ENCODE data around the gene SPOP. TPM values are rescaled to one million over a fixed set of nuclear protein-coding genes. Genes with fewer than 3 reads are reported as not detected.
"Not testable (repeated sequence)": the region's sequence is repeated elsewhere in the genome, so short reads cannot be mapped to it uniquely, and the experiment has no call there.

SPOP gene
- polyA plus RNA-seq, 6 donors from 2014 or later: 78.4 to 131 (median 95.3) TPM

DNA sequence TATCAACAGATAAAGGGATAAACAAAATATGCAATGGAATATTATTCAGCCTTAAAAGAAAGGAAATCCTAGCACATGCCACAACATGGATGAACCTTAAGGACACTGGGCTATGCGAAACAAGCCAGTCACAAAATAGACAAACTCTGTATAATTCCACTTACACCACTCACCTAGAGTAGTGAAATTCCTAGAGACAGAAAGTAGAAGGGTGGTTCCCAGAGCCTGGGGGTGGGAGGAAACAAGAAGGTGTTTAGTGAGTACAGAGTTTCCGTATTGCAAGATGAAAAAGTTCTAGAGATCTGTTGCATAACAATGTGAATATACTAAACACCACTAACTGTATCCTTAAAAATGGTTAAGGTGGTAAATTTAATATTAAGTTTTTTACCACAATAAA, 10.0 kb downstream of the SPOP start:
- ATAC-seq (ENCODE audit: low read depth in 2 of 2) (no peak), DNase-seq (no peak)
- Mint-ChIP-seq H3K27ac (no peak overlapping the region), H3K4me3 (no peak overlapping the region), H3K27me3 (no peaks in the 10 kb centered on the region), H3K36me3 (peaks cover 0 to 6% of the 10 kb centered on the region in 2 donors), H3K9me3 (no peaks in the 10 kb centered on the region), H3K4me1 (peaks cover 19 to 44% (median 28%) of the 10 kb centered on the region in 3 donors)

DNA sequence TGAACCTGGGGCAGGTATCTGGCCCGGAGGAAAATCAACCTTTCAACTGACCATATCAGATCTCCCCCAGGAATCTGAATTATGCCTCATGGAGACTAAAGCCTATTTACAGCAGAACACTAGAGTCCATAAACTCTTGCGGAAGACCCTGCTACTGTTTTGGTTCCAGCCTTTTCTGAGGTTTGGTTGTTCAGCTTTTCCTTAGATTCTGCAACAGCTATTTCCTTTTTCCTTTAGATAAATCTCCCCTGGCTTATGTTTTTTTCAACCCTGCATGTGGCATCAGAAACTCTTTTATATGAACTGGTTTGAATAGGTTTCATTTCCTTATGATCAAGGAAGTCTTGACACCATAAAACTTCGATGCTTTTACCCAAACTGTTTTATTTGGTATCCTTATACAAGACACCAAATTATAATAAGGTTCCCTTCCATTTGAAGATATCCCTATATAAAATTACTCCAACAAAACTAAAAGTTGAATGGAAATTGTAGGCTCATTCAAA, 13.1 kb downstream of the SPOP start:
- no peaks in the 10 kb centered on the region for H3K9me3 Mint-ChIP-seq
- ATAC-seq (ENCODE audit: low read depth in 2 of 2): no peak
- H3K4me1 Mint-ChIP-seq: peaks cover 27 to 55% (median 32%) of the 10 kb centered on the region in 3 donors
- H3K36me3 Mint-ChIP-seq: peaks cover 0 to 13% of the 10 kb centered on the region in 2 donors
- H3K27ac Mint-ChIP-seq: peak overlapping the region in 5 of 6 donors; percentile 7 to 64 (median 29)
- H3K4me3 Mint-ChIP-seq: peak overlapping the region in 1 of 8 donors; percentile 58
- DNase-seq: no peak
- no peaks in the 10 kb centered on the region for H3K27me3 Mint-ChIP-seq

GRCh38 chr17:49659661-49660382, 18.1 kb downstream of the SPOP start:
- ATAC-seq (ENCODE audit: low read depth in 2 of 2): no peak
- H3K4me1 Mint-ChIP-seq: peaks cover 34 to 62% (median 41%) of the 10 kb centered on the region in 3 donors
- DNase-seq: no peak
- H3K4me3 Mint-ChIP-seq: no peak overlapping the region
- no peaks in the 10 kb centered on the region for H3K27me3 Mint-ChIP-seq
- H3K9me3 Mint-ChIP-seq: no peaks in the 10 kb centered on the region
- H3K27ac Mint-ChIP-seq: peak overlapping the region in 2 of 6 donors; percentile 53 to 70
- H3K36me3 Mint-ChIP-seq: peaks cover 0 to 21% of the 10 kb centered on the region in 2 donors

- DNase-seq: no peak
- Mint-ChIP-seq H3K4me3 (no peak overlapping the region), H3K27me3 (no peaks in the 10 kb centered on the region), H3K27ac (peak overlapping the region in 3 of 6 donors; percentile 1 to 37 (median 6)), H3K36me3 (peaks cover 0 to 13% of the 10 kb centered on the region in 2 donors), H3K9me3 (no peaks in the 10 kb centered on the region), H3K4me1 (peaks cover 38 to 60% (median 41%) of the 10 kb centered on the region in 3 donors)
- ATAC-seq (ENCODE audit: low read depth in 2 of 2): no peak
These were observed 21.6 kb downstream of the SPOP start for GRCh38 chr17:49656247-49656646.

- DNase-seq (no peak), ATAC-seq (ENCODE audit: low read depth in 2 of 2) (no peak)
- Mint-ChIP-seq H3K27ac (peak overlapping the region in 1 of 6 donors; percentile 63), H3K27me3 (no peaks in the 10 kb centered on the region), H3K4me1 (peaks cover 27 to 45% (median 40%) of the 10 kb centered on the region in 3 donors), H3K36me3 (no peaks in the 10 kb centered on the region), H3K4me3 (peak overlapping the region in 1 of 8 donors; percentile 32), H3K9me3 (no peaks in the 10 kb centered on the region)
These were observed 30.7 kb downstream of the SPOP start for GRCh38 chr17:49647256-49647585.

GRCh38 chr17:49646391-49647255, 31.3 kb downstream of the SPOP start:
- ATAC-seq (ENCODE audit: low read depth in 2 of 2) (no peak), DNase-seq (no peak)
- Mint-ChIP-seq H3K27me3 (no peaks in the 10 kb centered on the region), H3K9me3 (no peaks in the 10 kb centered on the region), H3K27ac (peak overlapping the region in 5 of 6 donors; percentile 41 to 76 (median 67)), H3K4me3 (peak overlapping the region in 2 of 8 donors; percentile 30 to 32), H3K36me3 (no peaks in the 10 kb centered on the region), H3K4me1 (peaks cover 27 to 44% (median 40%) of the 10 kb centered on the region in 3 donors)

- Mint-ChIP-seq H3K4me3 (peak overlapping the region in 1 of 8 donors; percentile 30), H3K27ac (peak overlapping the region; percentile 16 to 76 (median 53)), H3K4me1 (peaks cover 27 to 40% (median 34%) of the 10 kb centered on the region in 3 donors)
- H3K27me3 Mint-ChIP-seq; ATAC-seq (ENCODE audit: low read depth in 2 of 2); DNase-seq; H3K36me3 Mint-ChIP-seq; H3K9me3 Mint-ChIP-seq: not testable (repeated sequence)
These were observed 31.9 kb downstream of the SPOP start for GRCh38 chr17:49646056-49646390.

DNA sequence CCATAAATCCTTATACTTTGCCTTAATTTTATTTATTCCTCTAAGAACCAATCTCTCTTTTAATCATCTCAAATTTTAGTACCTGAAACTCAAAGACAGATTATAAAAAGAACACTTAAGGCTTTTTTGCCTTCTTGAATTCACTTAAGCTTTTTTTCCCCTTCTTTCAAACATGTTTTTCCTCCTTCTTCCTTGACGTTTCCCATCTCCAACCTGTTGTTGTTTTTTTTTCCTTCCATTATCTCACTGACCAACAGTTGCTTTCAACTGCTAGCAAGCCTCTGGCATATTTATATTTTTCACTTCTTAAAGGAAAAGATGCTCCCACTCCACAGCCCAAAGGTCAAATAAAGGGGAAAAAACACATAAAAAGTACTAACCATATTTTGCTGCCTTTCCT, 32.2 kb downstream of the SPOP start:
- ATAC-seq (ENCODE audit: low read depth in 2 of 2): no peak
- Mint-ChIP-seq H3K9me3 (no peaks in the 10 kb centered on the region), H3K27ac (peak overlapping the region; percentile 16 to 78 (median 53)), H3K27me3 (no peaks in the 10 kb centered on the region), H3K4me1 (peaks cover 27 to 42% (median 30%) of the 10 kb centered on the region in 3 donors), H3K36me3 (peaks cover 0 to 8% of the 10 kb centered on the region in 2 donors), H3K4me3 (no peak overlapping the region)
- DNase-seq: no peak

DNA sequence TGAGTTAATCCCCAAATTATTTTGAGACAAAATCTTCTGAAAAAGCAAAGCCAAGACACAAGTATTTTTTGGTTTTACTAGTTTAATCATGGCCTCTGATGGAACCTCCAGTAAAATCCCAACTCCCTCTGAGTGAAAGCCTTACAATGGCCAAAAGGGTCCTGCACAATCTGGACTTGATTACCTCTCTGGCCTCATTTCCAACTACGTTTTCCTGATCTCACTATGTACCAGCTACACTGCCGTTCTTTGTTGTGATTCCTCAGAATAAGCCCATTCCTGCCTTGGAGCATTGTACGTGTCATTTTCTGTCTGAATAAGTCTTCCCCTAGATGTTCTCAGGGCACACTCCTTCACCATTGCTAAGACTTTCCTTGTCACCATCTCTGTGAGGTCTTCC, 37.3 kb downstream of the SPOP start:
- DNase-seq: no peak
- Mint-ChIP-seq H3K4me3 (no peak overlapping the region), H3K27me3 (no peaks in the 10 kb centered on the region), H3K9me3 (peaks cover 0 to 2% (median 0%) of the 10 kb centered on the region in 7 donors), H3K36me3 (peaks cover 4 to 8% of the 10 kb centered on the region in 2 donors), H3K4me1 (peaks cover 16 to 33% (median 25%) of the 10 kb centered on the region in 3 donors), H3K27ac (no peak overlapping the region)
- no peak for ATAC-seq (ENCODE audit: low read depth in 2 of 2)

DNA sequence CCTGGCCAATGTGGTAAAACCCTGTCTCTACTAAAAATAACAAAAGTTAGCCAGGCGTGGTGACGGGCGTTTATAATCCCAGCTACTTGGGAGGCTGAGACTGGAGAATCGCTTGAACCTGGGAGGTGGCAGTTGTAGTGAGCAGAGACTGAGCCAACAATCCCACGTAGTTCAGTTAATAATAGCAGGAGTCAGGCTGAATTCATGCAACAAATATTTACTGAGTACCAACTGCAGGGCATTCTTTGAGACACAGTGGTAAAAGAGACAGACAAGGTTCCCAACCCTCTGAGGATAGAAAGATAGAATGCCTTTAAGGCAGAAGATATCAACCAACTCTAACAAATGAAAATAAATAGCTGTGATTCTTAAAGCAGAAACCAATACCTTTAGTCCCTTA, 39.1 kb downstream of the SPOP start:
- Mint-ChIP-seq H3K9me3 (peaks cover 0 to 2% (median 0%) of the 10 kb centered on the region in 7 donors), H3K4me3 (no peak overlapping the region), H3K4me1 (peaks cover 17 to 36% (median 19%) of the 10 kb centered on the region in 3 donors), H3K36me3 (peaks cover 4 to 8% of the 10 kb centered on the region in 2 donors), H3K27me3 (no peaks in the 10 kb centered on the region), H3K27ac (no peak overlapping the region)
- DNase-seq (no peak), ATAC-seq (ENCODE audit: low read depth in 2 of 2) (no peak)

GRCh38 chr17:49637739-49638138, 40.2 kb downstream of the SPOP start:
- Mint-ChIP-seq H3K4me3 (no peak overlapping the region), H3K36me3 (peaks cover 4 to 8% of the 10 kb centered on the region in 2 donors), H3K9me3 (peaks cover 0 to 2% (median 0%) of the 10 kb centered on the region in 7 donors), H3K4me1 (peaks cover 14 to 30% (median 18%) of the 10 kb centered on the region in 3 donors), H3K27me3 (no peaks in the 10 kb centered on the region), H3K27ac (no peak overlapping the region)
- DNase-seq (no peak), ATAC-seq (ENCODE audit: low read depth in 2 of 2) (no peak)

DNA sequence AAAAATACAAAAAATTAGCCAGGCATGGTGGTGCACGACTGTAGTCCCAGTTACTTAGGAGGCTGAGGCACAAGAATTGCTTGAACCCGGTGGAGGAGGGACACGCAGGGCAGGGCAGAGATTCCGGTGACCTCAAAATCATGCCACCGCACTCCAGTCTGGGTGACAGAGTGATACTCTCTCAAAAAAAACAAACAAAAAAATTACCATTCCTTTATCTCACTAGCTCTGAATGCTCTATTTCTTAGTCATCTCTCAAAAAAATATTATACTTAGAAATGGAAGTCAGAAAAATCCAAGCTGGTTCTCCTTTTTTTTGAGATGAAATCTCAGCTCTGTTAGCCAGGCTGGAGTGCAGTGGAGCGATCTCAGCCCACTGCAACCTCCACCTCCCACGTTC, 40.8 kb downstream of the SPOP start:
- ATAC-seq (ENCODE audit: low read depth in 2 of 2): no peak
- no peak overlapping the region for H3K27ac Mint-ChIP-seq
- H3K4me1 Mint-ChIP-seq: peaks cover 11 to 26% (median 15%) of the 10 kb centered on the region in 3 donors
- no peak overlapping the region for H3K4me3 Mint-ChIP-seq
- no peaks in the 10 kb centered on the region for H3K27me3 Mint-ChIP-seq
- no peak for DNase-seq
- H3K9me3 Mint-ChIP-seq: peaks cover 0 to 2% (median 0%) of the 10 kb centered on the region in 7 donors
- H3K36me3 Mint-ChIP-seq: peaks cover 4 to 8% of the 10 kb centered on the region in 2 donors

- peaks cover 0 to 4% of the 10 kb centered on the region in 2 donors for H3K36me3 Mint-ChIP-seq
- no peaks in the 10 kb centered on the region for H3K27me3 Mint-ChIP-seq
- peaks cover 0 to 2% (median 0%) of the 10 kb centered on the region in 7 donors for H3K9me3 Mint-ChIP-seq
- H3K4me1 Mint-ChIP-seq: peaks cover 13 to 22% (median 18%) of the 10 kb centered on the region in 3 donors
- no peak for DNase-seq
- no peak overlapping the region for H3K4me3 Mint-ChIP-seq
- H3K27ac Mint-ChIP-seq: peak overlapping the region in 1 of 6 donors; percentile 36
- ATAC-seq (ENCODE audit: low read depth in 2 of 2): no peak
These were observed 42.8 kb downstream of the SPOP start for GRCh38 chr17:49635121-49635520.
